A673 (cell line): ENCODE data around the gene SPIRE2. TPM values are rescaled to one million over a fixed set of nuclear protein-coding genes. Genes with fewer than 3 reads are reported as not detected.

Source experiments
- BruUV-seq: library from RNA; stranded (reverse); fragments of 400-500 nt; replicated peaks from 2 replicates; lab custom pipeline; 2021; lab: Mats Ljungman, UMichigan
- CTCF ChIA-PET: fragments of 300-600 bp; sonication (Branson Sonifier 250); formaldehyde crosslinking; loops from one replicate; lab custom pipeline; 2022; ENCODE audit warnings: antibody characterized with exemption; lab: Charles Lee
- POLR2A ChIA-PET: fragments of 300-600 bp; sonication (Branson Sonifier 250); formaldehyde crosslinking; loops from one replicate; lab custom pipeline; 2022; ENCODE audit warnings: antibody characterized with exemption; ENCODE audit not compliant: low non-redundant PET; lab: Charles Lee
- DNase-seq: peaks from one replicate; pipeline ENCODE4 v3.0.0-alpha.2; 2015; ENCODE audit warnings: low spot score
- H3K27ac ChIP-seq: fragments of 200-600 bp; sonication (generic); 2 replicates; pipeline ENCODE4 v1.5.1; 2016; ENCODE audit warnings: mixed run types, low read depth, mild to moderate bottlenecking, mixed read lengths, antibody characterized with exemption, low read length; ENCODE audit not compliant: poor library complexity, severe bottlenecking
- H3K27me3 ChIP-seq: fragments of 200-600 bp; sonication (generic); replicated peaks from 2 replicates; pipeline ENCODE4 v1.6.1; 2017; ENCODE audit warnings: mixed run types, low read depth, mild to moderate bottlenecking, mixed read lengths, antibody characterized with exemption, low read length; ENCODE audit not compliant: insufficient read depth, poor library complexity
- H3K36me3 ChIP-seq: fragments of 200-600 bp; sonication (generic); 2 replicates; pipeline ENCODE4 v1.6.1; 2016; ENCODE audit warnings: mixed run types, mild to moderate bottlenecking, mixed read lengths, antibody characterized with exemption, low read length; ENCODE audit not compliant: insufficient read depth, poor library complexity, severe bottlenecking
- H3K4me1 ChIP-seq: fragments of 200-600 bp; sonication (generic); 2 replicates; pipeline ENCODE4 v1.6.1; 2017; ENCODE audit warnings: mixed run types, mild to moderate bottlenecking, mixed read lengths, antibody characterized with exemption, low read length; ENCODE audit not compliant: insufficient read depth, poor library complexity, severe bottlenecking
- H3K4me3 ChIP-seq: fragments of 200-600 bp; sonication (generic); 2 replicates; pipeline ENCODE4 v1.5.1; 2016; ENCODE audit warnings: low read depth, mixed run types, mild to moderate bottlenecking, mixed read lengths, low read length; ENCODE audit not compliant: poor library complexity, severe bottlenecking
- H3K9me3 ChIP-seq: fragments of 200-600 bp; sonication (generic); 2 replicates; pipeline ENCODE4 v1.6.1; 2016; ENCODE audit warnings: mixed run types, low read depth, mild to moderate bottlenecking, mixed read lengths, antibody characterized with exemption, low read length; ENCODE audit not compliant: poor library complexity, severe bottlenecking
- CTCF ChIP-seq: fragments of 300-800, 200-600 bp; sonication (generic); conservative IDR thresholded peaks from 2 replicates; pipeline ENCODE4 v1.5.1; 2017; ENCODE audit warnings: low read depth, mild to moderate bottlenecking, antibody characterized with exemption, low read length, moderate library complexity, mixed read lengths
- EZH2 ChIP-seq: fragments of 200-600 bp; sonication (generic); IDR thresholded peaks from 2 replicates; pipeline ENCODE4 v1.6.1; 2017; ENCODE audit warnings: borderline replicate concordance, low read depth, mild to moderate bottlenecking, mixed read lengths, antibody characterized with exemption, low read length; ENCODE audit not compliant: poor library complexity, severe bottlenecking
- intact Hi-C: fragments of 100-400 bp; cut with micrococcal nuclease; formaldehyde crosslinking; loops from one replicate; pipeline ENCODE4 v1.10.0; 2022; ENCODE audit not compliant: unreplicated experiment
- total RNA-seq: library from RNA; stranded (reverse); gene quantifications from 2 replicates; pipeline ENCODE4 v1.2.3, GENCODE V29; 2021

Gene SPIRE2
- total RNA-seq, 1 experiment from 2014 or later = 18.9 TPM

DNA sequence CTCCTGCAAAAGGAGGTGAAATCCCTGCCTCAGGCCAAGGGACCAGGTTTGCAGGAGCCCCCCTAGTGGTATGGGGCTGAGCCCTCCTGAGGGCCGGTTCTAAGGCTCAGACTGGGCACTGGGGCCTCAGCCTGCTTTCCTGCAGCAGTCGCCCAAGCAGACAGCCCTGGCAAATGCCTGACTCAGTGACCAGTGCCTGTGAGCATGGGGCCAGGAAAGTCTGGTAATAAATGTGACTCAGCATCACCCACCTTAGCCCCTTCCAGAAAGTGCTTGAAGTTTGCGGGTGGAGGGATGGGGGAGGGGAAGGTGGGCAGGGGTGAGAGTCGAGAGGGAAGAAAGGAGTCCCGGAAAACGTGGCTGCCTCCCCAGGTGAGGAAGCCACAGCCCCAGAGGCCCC lies 92.4 kb downstream of the SPIRE2 start:
- no peak overlapping the region for H3K4me3 ChIP-seq
- no peak for DNase-seq
- H3K4me1 ChIP-seq = peaks cover 53% of the 10 kb centered on the region
- no peaks in the 10 kb centered on the region for H3K36me3 ChIP-seq
- ChIA-PET POLR2A (interaction anchor here (0.6 kb wide), 1 partner anchor 146 kb away, joined by 4 read pairs; no protein-coding TSS in a partner anchor), CTCF (no interaction called here)
- no TSS peak for BruUV-seq
- no peaks in the 10 kb centered on the region for H3K27me3 ChIP-seq
- no peaks in the 10 kb centered on the region for H3K9me3 ChIP-seq
- intact Hi-C loops = loop anchor here (10.0 kb wide), 1 partner anchor 104 kb away; no protein-coding TSS in a partner anchor
- no peak overlapping the region for H3K27ac ChIP-seq
- TF ChIP-seq CTCF (no peak), EZH2 (no peak)

Other genes starting within 250 kb of the SPIRE2 start
- gene DPEP1, start 214.8 kb upstream of the SPIRE2 start, total RNA-seq = 0.49 and 0.52 TPM in 2 replicates
- 104 and 110 TPM in 2 replicates for gene CHMP1A, start 170.8 kb upstream of the SPIRE2 start, total RNA-seq
- 39.1 and 46.7 TPM in 2 replicates for gene SPATA33, start 170.6 kb upstream of the SPIRE2 start, total RNA-seq
- 98.0 and 104 TPM in 2 replicates for gene CDK10, start 141.8 kb upstream of the SPIRE2 start, total RNA-seq
- 15.8 and 19.1 TPM in 2 replicates for gene SPATA2L, start 126.8 kb upstream of the SPIRE2 start, total RNA-seq
- 3.4 and 5.6 TPM in 2 replicates for gene VPS9D1, start 107.6 kb upstream of the SPIRE2 start, total RNA-seq
- 37.2 and 37.3 TPM in 2 replicates for gene ZNF276, start 106.9 kb upstream of the SPIRE2 start, total RNA-seq
- 198 and 207 TPM in 2 replicates for gene FANCA, start 11.8 kb upstream of the SPIRE2 start, total RNA-seq
- 190 and 202 TPM in 2 replicates for gene TCF25, start 45.1 kb downstream of the SPIRE2 start, total RNA-seq
- gene MC1R, start 90.4 kb downstream of the SPIRE2 start, total RNA-seq = 13.4 and 16.6 TPM in 2 replicates
- gene TUBB3, start 94.9 kb downstream of the SPIRE2 start, total RNA-seq = 273 and 297 TPM in 2 replicates
- gene DEF8, start 120.3 kb downstream of the SPIRE2 start, total RNA-seq = 88.8 and 90.1 TPM in 2 replicates
- 24.6 and 31.9 TPM in 2 replicates for gene DBNDD1, start 191.0 kb downstream of the SPIRE2 start, total RNA-seq
- gene PRDM7, start 248.9 kb downstream of the SPIRE2 start, total RNA-seq = not detected in 2 replicates